GM12878 (cell line): Measurements from ENCODE around the gene STX19. TPM values are rescaled to one million over a fixed set of nuclear protein-coding genes. Genes with fewer than 3 reads are reported as not detected.

Experiments used
- ATAC-seq: fragments of 200-7000 bp; cut with Tn5 transposase; 3 replicates; pipeline ENCODE4 v1.9.1; 2020; ENCODE audit warnings: mild to moderate bottlenecking, moderate library complexity
- BruUV-seq: library from RNA; stranded (reverse); fragments of 400-500 nt; replicated peaks from 2 replicates; lab custom pipeline; 2021; lab: Mats Ljungman, UMichigan
- CTCF ChIA-PET: fragments of 300-600 bp; sonication (Branson Sonifier 250); formaldehyde crosslinking; extraction: SDS; loops from one replicate; lab custom pipeline; 2021; ENCODE audit warnings: inconsistent platforms; lab: Yijun Ruan, JAX
- POLR2A ChIA-PET: fragments of 350-600 bp; formaldehyde crosslinking; extraction: SDS; loops from one replicate; lab custom pipeline; 2021; ENCODE audit warnings: inconsistent platforms; lab: Charles Lee
- RAD21 ChIA-PET: fragments of 300-600 bp; sonication (Branson Sonifier 250); formaldehyde crosslinking; loops from one replicate; lab custom pipeline; 2023; ENCODE audit warnings: antibody characterized with exemption; ENCODE audit not compliant: unreplicated experiment; lab: Charles Lee
- SMC1A ChIA-PET: fragments of 300-600 bp; sonication (Branson Sonifier 250); formaldehyde crosslinking; loops from one replicate; lab custom pipeline; 2023; ENCODE audit not compliant: unreplicated experiment, uncharacterized antibody; lab: Charles Lee
- DNase-seq: peaks from one replicate; pipeline ENCODE4 v3.0.0-alpha.2; 2011; ENCODE audit warnings: low read depth, low spot score
- FAIRE-seq: peaks from 3 replicates; lab custom pipeline; 2011; peaks lifted over from hg19 to GRCh38; lab: Jason Lieb, UNC
- H2AFZ ChIP-seq: 2 replicates; pipeline ENCODE4 v1.6.0; 2011; ENCODE audit warnings: low read depth, low read length, control low read depth; ENCODE audit not compliant: control insufficient read depth
- H3K27ac ChIP-seq: 2 replicates; pipeline ENCODE4 v1.5.1; 2011; ENCODE audit warnings: control low read depth; ENCODE audit not compliant: control insufficient read depth, insufficient read depth
- H3K27me3 ChIP-seq, 2 experiments: replicated peaks in 1 of 2; 2 replicates each; pipeline versions ENCODE4 v1.6.0 to v1.6.1; 2011; ENCODE audit warnings: low read length in 1 of 2; ENCODE audit not compliant: control insufficient read depth in 2 of 2, insufficient read depth in 2 of 2
- H3K36me3 ChIP-seq, 2 experiments: 2 replicates each; pipeline ENCODE4 v1.5.1; 2011; ENCODE audit warnings: low read length in 1 of 2; ENCODE audit not compliant: control insufficient read depth in 2 of 2, insufficient read depth in 2 of 2
- H3K4me1 ChIP-seq: 2 replicates; pipeline ENCODE4 v1.6.1; 2011; ENCODE audit warnings: mild to moderate bottlenecking, low read length, moderate library complexity, mixed read lengths; ENCODE audit not compliant: control insufficient read depth, insufficient read depth
- H3K4me2 ChIP-seq: 2 replicates; pipeline ENCODE4 v1.6.0; 2011; ENCODE audit warnings: control low read depth; ENCODE audit not compliant: control insufficient read depth, insufficient read depth
- H3K4me3 ChIP-seq: fragments of 200-600 bp; sonication (generic); 2 replicates; pipeline ENCODE4 v1.5.1; 2016
- H3K79me2 ChIP-seq: 2 replicates; pipeline ENCODE4 v1.6.0; 2011; ENCODE audit warnings: low read length; ENCODE audit not compliant: control insufficient read depth, insufficient read depth
- H3K9ac ChIP-seq: 2 replicates; pipeline ENCODE4 v1.8.0; 2011; ENCODE audit warnings: low read length, control low read depth, mixed read lengths; ENCODE audit not compliant: control insufficient read depth, insufficient read depth
- H3K9me3 ChIP-seq: replicated peaks from 3 replicates; pipeline ENCODE4 v1.5.1; 2011; ENCODE audit warnings: mild to moderate bottlenecking, low read length; ENCODE audit not compliant: control insufficient read depth, insufficient read depth
- H4K20me1 ChIP-seq: 2 replicates; pipeline ENCODE4 v1.6.0; 2011; ENCODE audit not compliant: control insufficient read depth, insufficient read depth
- CREM ChIP-seq: IDR thresholded peaks from 2 replicates; pipeline ENCODE4 v1.6.1; 2014; ENCODE audit warnings: antibody characterized with exemption, low read depth
- EED ChIP-seq: sonication (generic); IDR thresholded peaks from 2 replicates; pipeline ENCODE4 v1.6.1; 2016; ENCODE audit warnings: antibody characterized with exemption, low read depth
- EGR1 ChIP-seq, 2 experiments: IDR thresholded peaks; 1 replicate in 1 of 2; 2 replicates in 1 of 2; pipeline ENCODE4 v1.6.1; 2011 to 2012; ENCODE audit warnings: low read depth in 2 of 2, low read length in 2 of 2, borderline replicate concordance in 1 of 2, mild to moderate bottlenecking in 1 of 2, moderate library complexity in 1 of 2
- ELK1 ChIP-seq: IDR thresholded peaks from 2 replicates; pipeline ENCODE4 v1.6.1; 2012; ENCODE audit warnings: low read depth, low read length, improper control_type of control experiment
- EP300 ChIP-seq, 2 experiments: fragments of 150-350 bp in 1 of 2; IDR thresholded peaks; 2 replicates each; pipeline ENCODE4 v1.6.1; 2011 to 2012; ENCODE audit warnings: low read depth in 2 of 2, low read length in 2 of 2, borderline replicate concordance in 1 of 2, improper control_type of control experiment in 1 of 2, inconsistent platforms in 1 of 2; ENCODE audit not compliant: control insufficient read depth in 1 of 2
- FOS ChIP-seq: IDR thresholded peaks from 3 replicates; pipeline ENCODE4 v1.6.1; 2011; ENCODE audit warnings: borderline replicate concordance; ENCODE audit not compliant: insufficient read length; ENCODE audit errors: extremely low read depth
- HDAC6 ChIP-seq: fragments of 200-600 bp; sonication (generic); IDR thresholded peaks from one replicate; pipeline ENCODE4 v1.8.0; 2017; ENCODE audit warnings: antibody characterized with exemption; ENCODE audit not compliant: unreplicated experiment
- NFIC ChIP-seq: IDR thresholded peaks from 2 replicates; pipeline ENCODE4 v1.6.1; 2012; ENCODE audit warnings: low read depth, mild to moderate bottlenecking, inconsistent platforms, low read length, moderate library complexity
- NRF1 ChIP-seq: conservative IDR thresholded peaks from 2 replicates; pipeline ENCODE4 v1.6.1; 2011; ENCODE audit warnings: mild to moderate bottlenecking, low read depth, low read length, improper control_type of control experiment
- RAD21 ChIP-seq: IDR thresholded peaks from 2 replicates; pipeline ENCODE4 v1.6.1; 2011; ENCODE audit warnings: mild to moderate bottlenecking, low read depth, low read length, moderate library complexity; ENCODE audit not compliant: insufficient read depth
- RB1 ChIP-seq: fragments of 450-650 bp; formaldehyde crosslinking; IDR thresholded peaks from 2 replicates; pipeline ENCODE4 v1.6.1; 2017; ENCODE audit warnings: mild to moderate bottlenecking, borderline replicate concordance
- RUNX3 ChIP-seq: IDR thresholded peaks from 2 replicates; pipeline ENCODE4 v1.6.1; 2012; ENCODE audit warnings: low read length, inconsistent platforms
- SRF ChIP-seq, 2 experiments: IDR thresholded peaks; 2 replicates each; pipeline ENCODE4 v1.6.1; 2011; ENCODE audit warnings: low read depth in 2 of 2, low read length in 2 of 2, mild to moderate bottlenecking in 1 of 2, moderate library complexity in 1 of 2
- STAT3 ChIP-seq: IDR thresholded peaks from 2 replicates; pipeline ENCODE4 v1.6.1; 2011; ENCODE audit warnings: low read depth, low read length, improper control_type of control experiment
- TCF3 ChIP-seq: IDR thresholded peaks from 2 replicates; pipeline ENCODE4 v1.6.1; 2012; ENCODE audit warnings: low read depth, mild to moderate bottlenecking, low read length, borderline replicate concordance; ENCODE audit not compliant: insufficient read depth
- YBX1 ChIP-seq: fragments of 450-650 bp; IDR thresholded peaks from 2 replicates; pipeline ENCODE4 v1.6.1; 2016; ENCODE audit warnings: antibody characterized with exemption
- YY1 ChIP-seq: IDR thresholded peaks from 2 replicates; pipeline ENCODE4 v1.6.1; 2011; ENCODE audit warnings: low read depth, mild to moderate bottlenecking, low read length
- ZNF207 ChIP-seq: fragments of 450-650 bp; IDR thresholded peaks from 2 replicates; pipeline ENCODE4 v1.6.1; 2014; ENCODE audit warnings: antibody characterized with exemption, mild to moderate bottlenecking, borderline replicate concordance
- WGBS: methylation state at CpG from one replicate; pipeline ENCODE4 v1.1.6; 2016; ENCODE audit warnings: low lambda C conversion rate; ENCODE audit not compliant: insufficient replicate concordance, insufficient coverage; ENCODE audit errors: missing lambda C conversion rate; 5-methylcytosine and 5-hydroxymethylcytosine counted together
- in situ Hi-C: fragments of 300-500 bp; cut with MboI; formaldehyde crosslinking; loops from 9 replicates; pipeline ENCODE4 v1.14.3; 2018; ENCODE audit warnings: mixed read lengths
- intact Hi-C: fragments of 100-400 bp; cut with micrococcal nuclease; formaldehyde crosslinking; loops from one replicate; pipeline ENCODE4 v1.14.2; 2022; ENCODE audit not compliant: unreplicated experiment
- polyA plus RNA-seq, 11 experiments: library from polyadenylated mRNA; depleted of rRNA in 4 of 11; unstranded in 6 of 11; stranded (reverse) in 5 of 11; fragments of >200 nt; fragmentation: Nextera tagmentation in 4 of 11; fragmentation: Illumina TruSeq in 1 of 11; extraction: Ambion mirVana in 4 of 11; extraction: Trizol in 1 of 11; gene quantifications; 1 replicate in 1 of 11; 2 replicates in 10 of 11; pipeline versions ENCODE4 v1.2.1 to v1.2.3, GENCODE V29; 2011 to 2016; ENCODE audit warnings: inconsistent platforms in 2 of 11, missing spikeins in 2 of 11, low read depth in 1 of 11
- total RNA-seq, 4 experiments: library from RNA; depleted of rRNA in 3 of 4; stranded (reverse); fragments of >200 nt in 3 of 4; fragmentation: Illumina TruSeq in 1 of 4; extraction: Trizol in 1 of 4; gene quantifications; 2 replicates each; pipeline versions ENCODE4 v1.2.1 to v1.2.3, GENCODE V29; 2013 to 2021
- TF ChIP-seq, protein P1 (sequence below): IDR thresholded peaks from 2 replicates; pipeline ENCODE4 v1.6.1; 2012; ENCODE audit warnings: low read length, inconsistent platforms

STX19 gene
- total and polyA plus RNA-seq, 10 of the 15 experiments (the other 5 are each of a cell fraction or from before 2014, with no cell fraction given), result 0.10 to 0.14 (median 0.11) TPM; not detected in 7

- no peak for TF ChIP-seq CREM
- TF ChIP-seq RB1, result no peak
- no peak for TF ChIP-seq HDAC6
- no peak for TF ChIP-seq YY1
- no peak for TF ChIP-seq EP300 (IDR thresholded peaks at IDR 0.05; ENCODE audit: borderline replicate concordance in 1 of 2, control insufficient read depth in 1 of 2, low read depth in 2 of 2, low read length in 2 of 2)
- TF ChIP-seq ZNF207, result no peak
- no peak for TF ChIP-seq ELK1
- no peak for TF ChIP-seq YBX1
- no peak for TF ChIP-seq STAT3
Observed at GRCh38 chr3:94076055-94076454, 47.7 kb upstream of the STX19 start (continued).

GRCh38 chr3:94071713-94072284 lies 43.4 kb upstream of the STX19 start:
- SMC1A ChIA-PET, result interaction anchor here (1.1 to 4.1 kb wide), 10 partner anchors 9 to 104 kb away, joined by 3 to 27 read pairs (median 6); partner anchors contain the start of genes DHFR2 and NSUN3
- CTCF ChIA-PET, result interaction anchor here (0.5 to 11.1 kb wide), 7 partner anchors 8 to 69 kb away, joined by 3 to 164 read pairs (median 15); partner anchors contain the start of gene NSUN3
- Histone ChIP-seq H3K4me2 (peak overlapping the region; percentile 69), H3K9me3 (peaks cover 12% of the 10 kb centered on the region; the same call in 2 of the 3 replicates), H4K20me1 (no peaks in the 10 kb centered on the region), H3K27me3 (no peaks in the 10 kb centered on the region), H3K4me3 (no peak overlapping the region), H3K4me1 (peaks cover 30% of the 10 kb centered on the region), H3K36me3 (peaks cover 0 to 19% of the 10 kb centered on the region in 2 experiments; a peak in 2 of 4 replicates), H3K79me2 (peaks cover 30% of the 10 kb centered on the region), H3K27ac (peak overlapping the region; percentile 90), H3K9ac (peak overlapping the region; percentile 24), H2AFZ (no peak overlapping the region; the same call in 1 of the 2 replicates)
- 80% methylated on average over 4 of the region's 4 CpGs for WGBS
- peak; percentile 44 for FAIRE-seq
- in situ Hi-C loops, result no loop called here
- no TSS peak for BruUV-seq
- RAD21 ChIA-PET, result interaction anchor here (1.1 to 4.1 kb wide), 5 partner anchors 9 to 92 kb away, joined by 3 to 31 read pairs (median 18); partner anchors contain the start of genes ARL13B, DHFR2 and NSUN3
- peak; percentile 44 for DNase-seq
- peak; percentile 85 for ATAC-seq
- POLR2A ChIA-PET, result interaction anchor here (1.4 to 3.2 kb wide), 4 partner anchors 9 to 96 kb away, joined by 3 to 30 read pairs (median 5); partner anchors contain the start of genes DHFR2 and NSUN3
- intact Hi-C loops, result no loop called here
- TF ChIP-seq RAD21 (0 out of 2 replicates have a peak, but pooled peaks have one; percentile 16), SRF (IDR thresholded peaks at IDR 0.05; ENCODE audit: low read depth in 2 of 2, low read length in 2 of 2) (no peak), TCF3 (peak; percentile 73; the same call in 1 of the 2 replicates), RUNX3 (peak; percentile 78), NFIC (0 out of 2 replicates have a peak, but pooled peaks have one; percentile 37), EED (peak; percentile 51), FOS (no peak), EGR1 (IDR thresholded peaks at IDR 0.05; ENCODE audit: borderline replicate concordance in 1 of 2, low read depth in 2 of 2, low read length in 2 of 2) (no peak), NRF1 (no peak)
- TF ChIP-seq, protein P1, sequence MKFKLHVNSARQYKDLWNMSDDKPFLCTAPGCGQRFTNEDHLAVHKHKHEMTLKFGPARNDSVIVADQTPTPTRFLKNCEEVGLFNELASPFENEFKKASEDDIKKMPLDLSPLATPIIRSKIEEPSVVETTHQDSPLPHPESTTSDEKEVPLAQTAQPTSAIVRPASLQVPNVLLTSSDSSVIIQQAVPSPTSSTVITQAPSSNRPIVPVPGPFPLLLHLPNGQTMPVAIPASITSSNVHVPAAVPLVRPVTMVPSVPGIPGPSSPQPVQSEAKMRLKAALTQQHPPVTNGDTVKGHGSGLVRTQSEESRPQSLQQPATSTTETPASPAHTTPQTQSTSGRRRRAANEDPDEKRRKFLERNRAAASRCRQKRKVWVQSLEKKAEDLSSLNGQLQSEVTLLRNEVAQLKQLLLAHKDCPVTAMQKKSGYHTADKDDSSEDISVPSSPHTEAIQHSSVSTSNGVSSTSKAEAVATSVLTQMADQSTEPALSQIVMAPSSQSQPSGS, result peak; percentile 34; the same call in 1 of the 2 replicates
